GM19452 (cell line): ENCODE data around the gene C9orf72.

Experiments used
- ATAC-seq: cut with Tn5 transposase; IDR thresholded peaks from one replicate; pipeline ENCODE4 v1.9.1; 2021; ENCODE audit not compliant: unreplicated experiment

Gene C9orf72

DNA sequence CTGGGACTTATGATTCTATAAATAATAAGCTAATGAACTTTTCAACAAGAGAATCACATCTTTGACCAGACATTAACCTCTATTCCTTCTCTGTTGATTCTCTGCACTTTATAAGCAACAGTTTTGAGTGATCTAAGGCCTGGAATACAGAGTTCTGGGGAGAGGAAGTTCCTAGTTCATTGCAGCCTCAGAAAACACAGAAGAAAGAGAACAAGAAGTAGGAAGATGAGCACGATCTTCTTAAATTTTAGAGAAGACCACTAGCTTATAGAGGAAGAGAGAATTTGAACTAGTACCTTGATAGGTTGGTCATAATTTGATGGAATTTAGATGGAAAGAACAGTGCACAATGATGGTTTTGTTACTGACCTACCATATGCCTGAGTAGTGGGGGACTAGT is 8.5 kb upstream of the C9orf72 start:
- ATAC-seq, result no peak

DNA sequence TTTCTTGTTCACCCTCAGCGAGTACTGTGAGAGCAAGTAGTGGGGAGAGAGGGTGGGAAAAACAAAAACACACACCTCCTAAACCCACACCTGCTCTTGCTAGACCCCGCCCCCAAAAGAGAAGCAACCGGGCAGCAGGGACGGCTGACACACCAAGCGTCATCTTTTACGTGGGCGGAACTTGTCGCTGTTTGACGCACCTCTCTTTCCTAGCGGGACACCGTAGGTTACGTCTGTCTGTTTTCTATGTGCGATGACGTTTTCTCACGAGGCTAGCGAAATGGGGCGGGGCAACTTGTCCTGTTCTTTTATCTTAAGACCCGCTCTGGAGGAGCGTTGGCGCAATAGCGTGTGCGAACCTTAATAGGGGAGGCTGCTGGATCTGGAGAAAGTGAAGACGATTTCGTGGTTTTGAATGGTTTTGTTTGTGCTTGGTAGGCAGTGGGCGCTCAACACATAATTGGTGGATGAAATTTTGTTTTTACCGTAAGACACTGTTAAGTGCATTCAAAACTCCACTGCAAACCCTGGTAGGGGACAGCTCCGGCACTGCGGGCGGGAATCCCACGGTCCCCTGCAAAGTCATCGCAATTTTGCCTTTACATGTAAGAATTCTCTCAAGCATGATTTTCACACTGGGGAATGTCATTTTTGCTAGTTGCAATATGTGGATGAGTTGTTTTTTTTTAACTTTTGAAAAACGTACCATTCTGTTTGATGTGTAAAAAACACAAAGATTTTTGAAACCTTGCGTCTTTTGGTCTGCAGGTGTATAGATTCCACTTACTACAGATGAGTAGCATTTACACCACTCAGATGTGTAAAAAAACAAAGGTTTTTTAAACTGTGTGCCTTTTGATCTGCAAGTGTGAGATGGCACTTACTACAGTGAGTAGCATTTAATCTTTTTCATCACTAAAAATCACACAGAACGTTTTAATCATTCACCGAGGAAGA is 631 bp upstream of the C9orf72 start:
- peak; percentile 86 for ATAC-seq

DNA sequence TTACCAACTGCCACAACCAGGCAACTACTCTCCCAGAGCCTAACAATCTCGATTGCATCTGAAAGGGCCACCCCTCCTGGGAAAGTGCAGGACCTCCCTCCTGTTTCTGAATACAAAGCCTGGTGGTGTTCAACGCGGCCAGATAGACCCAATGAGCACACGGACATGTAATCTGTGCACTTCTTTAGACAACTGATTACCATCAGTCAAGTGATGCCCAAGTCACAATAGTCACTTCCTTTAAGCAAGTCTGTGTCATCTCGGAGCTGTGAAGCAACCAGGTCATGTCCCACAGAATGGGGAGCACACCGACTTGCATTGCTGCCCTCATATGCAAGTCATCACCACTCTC is 739 bp downstream of the C9orf72 start:
- peak; percentile 32 for ATAC-seq

DNA sequence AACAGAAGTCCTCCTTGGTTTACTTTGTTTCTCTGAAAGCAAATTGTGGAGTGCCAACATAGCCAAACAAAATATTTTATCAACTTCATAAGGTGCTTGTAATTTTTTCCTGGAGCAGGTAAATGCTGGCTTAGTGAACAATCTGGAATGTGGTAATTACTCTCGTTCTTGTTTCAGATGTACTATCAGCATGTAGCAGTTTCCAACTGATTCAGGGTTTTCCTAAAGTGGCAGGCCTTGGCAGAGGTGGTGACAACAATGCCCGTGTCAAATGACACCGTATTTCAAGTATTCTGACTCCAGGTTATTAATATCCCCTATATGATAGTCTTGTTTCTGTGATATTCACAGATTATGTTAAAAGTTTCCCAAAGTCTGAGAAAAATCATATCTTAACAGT is 1.2 kb downstream of the C9orf72 start:
- no peak for ATAC-seq

DNA sequence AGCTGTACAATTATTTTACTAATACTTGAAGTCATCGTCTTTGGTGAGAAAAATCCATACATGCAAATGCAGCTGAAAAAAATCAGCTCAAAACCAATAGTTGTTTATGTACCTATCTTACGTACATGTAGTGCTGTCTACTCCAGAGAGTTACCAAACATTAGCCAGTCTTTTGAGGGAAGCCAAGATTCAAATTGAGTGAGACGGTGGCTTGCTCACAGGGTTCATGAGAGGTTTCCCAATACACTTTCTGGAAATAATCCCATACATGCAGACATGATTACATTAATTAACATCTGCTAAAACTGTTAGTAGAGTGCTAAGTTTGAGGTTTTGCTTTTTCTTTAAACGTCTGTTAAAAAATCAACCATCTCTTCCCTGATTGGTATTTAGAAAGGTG is 2.3 kb downstream of the C9orf72 start:
- no peak for ATAC-seq

- no peak for ATAC-seq
Observed at GRCh38 chr9:27569406-27569805, 3.9 kb downstream of the C9orf72 start.

DNA sequence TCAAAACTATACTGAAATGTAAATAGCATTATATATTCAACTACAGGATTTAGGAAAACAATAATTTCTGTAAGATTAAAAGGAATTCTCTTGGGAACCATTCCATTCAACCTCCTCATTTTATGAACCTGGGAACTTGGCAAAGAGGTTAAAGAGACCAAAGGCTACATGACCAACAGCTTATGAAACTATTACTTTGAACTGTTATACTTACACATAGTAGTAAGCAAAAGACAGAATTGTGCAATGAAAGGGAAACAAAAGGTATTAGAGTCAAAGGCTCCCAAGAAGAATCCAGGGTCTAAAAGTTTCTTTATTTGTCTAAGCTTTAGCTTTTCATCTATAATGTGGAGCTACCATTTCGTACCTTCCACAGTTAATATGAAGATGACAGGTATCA is 7.2 kb downstream of the C9orf72 start:
- no peak for ATAC-seq

DNA sequence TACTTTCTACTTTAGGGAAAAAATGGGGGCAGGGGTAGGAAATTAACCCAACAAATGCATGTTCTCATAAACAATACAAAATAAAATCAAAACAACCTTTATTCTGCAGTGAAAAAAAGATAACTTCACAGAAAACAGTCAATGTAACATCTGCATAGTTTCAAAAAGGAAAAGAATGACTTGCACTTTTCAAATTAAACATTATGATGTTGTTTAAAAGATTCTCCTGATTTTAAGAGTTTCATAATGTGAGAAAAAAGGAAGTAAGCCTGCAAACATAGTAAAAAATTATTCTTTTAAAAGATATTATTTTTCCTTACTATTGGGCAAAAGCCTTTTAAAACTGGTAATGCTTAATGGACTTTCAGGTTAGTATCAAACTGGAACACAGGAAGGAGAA is 7.6 kb downstream of the C9orf72 start:
- ATAC-seq, result no peak

- no peak for ATAC-seq
Observed at GRCh38 chr9:27564670-27565069, 8.6 kb downstream of the C9orf72 start.

DNA sequence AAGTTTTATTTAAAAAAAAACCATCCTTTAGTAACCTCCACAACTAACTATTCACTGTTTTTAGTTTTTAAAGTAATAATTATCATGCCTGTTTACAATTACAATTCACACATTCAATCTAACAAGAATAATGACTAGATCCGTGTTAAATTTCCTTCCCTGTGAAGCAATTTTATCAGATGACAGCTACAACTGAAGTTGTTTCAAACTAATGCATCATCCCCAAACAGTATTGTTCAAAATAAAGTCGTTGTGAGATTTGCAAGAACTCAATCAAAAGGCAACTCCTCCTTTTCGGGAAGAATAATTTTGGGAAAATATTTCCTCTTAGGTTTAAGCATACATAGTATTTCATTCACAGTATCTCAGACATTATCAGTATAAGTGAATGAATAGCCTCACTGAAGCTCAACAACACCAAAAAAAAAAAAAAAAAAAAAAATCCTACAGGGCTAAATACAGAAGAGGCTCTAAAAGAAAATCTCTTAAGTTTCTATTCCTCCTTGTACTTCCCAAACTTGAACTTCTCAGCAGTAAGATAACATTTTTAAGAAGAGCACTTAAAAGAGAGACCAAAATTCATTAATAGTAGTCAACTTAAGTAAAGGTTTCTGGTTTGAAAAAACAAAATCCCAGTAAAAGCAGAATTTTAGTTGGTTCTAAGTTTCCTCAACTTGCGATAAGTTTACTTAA is 9.4 kb downstream of the C9orf72 start:
- ATAC-seq, result no peak

- ATAC-seq, result no peak
Observed at GRCh38 chr9:27561685-27562084, 11.6 kb downstream of the C9orf72 start.

GRCh38 chr9:27560457-27560856 is 12.8 kb downstream of the C9orf72 start:
- ATAC-seq, result no peak

- no peak for ATAC-seq
Observed at GRCh38 chr9:27558307-27558706, 15.0 kb downstream of the C9orf72 start.

DNA sequence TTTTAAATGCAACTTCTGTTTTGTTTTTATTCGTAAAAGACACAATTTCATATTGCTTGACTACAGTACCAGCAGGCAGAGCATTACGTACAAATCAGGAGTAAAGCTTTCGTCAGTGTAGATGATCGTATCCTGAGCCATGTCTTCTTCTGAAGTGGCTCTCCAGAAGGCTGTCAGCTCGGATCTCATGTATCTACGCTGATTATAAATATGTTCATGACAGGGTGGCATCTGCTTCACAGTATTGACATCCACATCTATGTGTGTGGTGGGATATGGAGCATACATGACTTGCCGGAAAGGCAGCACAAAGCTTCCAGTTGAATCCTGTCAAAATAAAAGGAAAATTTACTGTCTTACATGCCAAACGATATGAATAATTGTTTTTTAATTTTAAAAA is 16.8 kb downstream of the C9orf72 start:
- no peak for ATAC-seq

DNA sequence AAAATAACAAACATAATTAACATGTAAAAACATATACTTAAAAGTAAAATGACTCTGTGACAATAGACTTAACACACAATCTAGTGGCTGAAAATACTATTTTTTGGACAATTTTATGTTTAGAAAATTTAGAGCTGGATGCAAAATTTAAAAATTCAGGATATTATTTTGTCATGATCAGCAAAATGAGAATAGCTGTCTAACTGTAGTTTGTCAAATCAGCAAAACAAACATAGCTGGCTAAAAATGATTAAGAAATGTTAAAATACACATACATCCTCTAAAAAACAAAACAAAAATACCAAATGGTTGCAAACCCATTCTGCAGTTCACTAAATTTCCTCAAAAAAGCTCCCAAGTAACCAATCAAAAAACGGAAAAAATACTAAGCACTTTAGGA is 18.6 kb downstream of the C9orf72 start:
- ATAC-seq, result no peak

DNA sequence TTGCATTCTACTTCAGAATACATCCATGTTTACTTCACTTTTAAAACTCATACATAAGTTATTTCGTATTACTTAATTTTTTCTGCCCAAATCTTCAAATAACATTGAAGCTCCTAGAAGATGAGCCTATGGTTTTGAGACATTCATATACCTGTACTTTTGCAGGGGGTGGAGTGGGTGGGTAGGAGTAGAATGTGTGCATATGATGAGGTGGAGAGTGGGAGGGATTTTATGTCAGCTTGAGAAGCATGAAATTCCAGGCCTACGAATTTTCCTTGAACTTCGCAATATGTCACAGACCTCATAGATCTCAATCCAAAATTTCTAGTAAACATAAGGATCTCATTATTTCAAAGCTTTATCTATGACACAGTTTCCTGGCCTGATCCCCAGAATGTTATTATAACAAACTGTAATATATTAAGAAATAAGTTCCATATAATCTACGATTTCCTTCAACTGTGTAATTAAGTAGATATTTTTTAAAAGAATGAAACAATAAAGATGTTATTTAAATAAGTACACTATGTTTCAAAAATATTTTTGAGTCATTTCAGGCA is 24.0 kb downstream of the C9orf72 start:
- no peak for ATAC-seq

DNA sequence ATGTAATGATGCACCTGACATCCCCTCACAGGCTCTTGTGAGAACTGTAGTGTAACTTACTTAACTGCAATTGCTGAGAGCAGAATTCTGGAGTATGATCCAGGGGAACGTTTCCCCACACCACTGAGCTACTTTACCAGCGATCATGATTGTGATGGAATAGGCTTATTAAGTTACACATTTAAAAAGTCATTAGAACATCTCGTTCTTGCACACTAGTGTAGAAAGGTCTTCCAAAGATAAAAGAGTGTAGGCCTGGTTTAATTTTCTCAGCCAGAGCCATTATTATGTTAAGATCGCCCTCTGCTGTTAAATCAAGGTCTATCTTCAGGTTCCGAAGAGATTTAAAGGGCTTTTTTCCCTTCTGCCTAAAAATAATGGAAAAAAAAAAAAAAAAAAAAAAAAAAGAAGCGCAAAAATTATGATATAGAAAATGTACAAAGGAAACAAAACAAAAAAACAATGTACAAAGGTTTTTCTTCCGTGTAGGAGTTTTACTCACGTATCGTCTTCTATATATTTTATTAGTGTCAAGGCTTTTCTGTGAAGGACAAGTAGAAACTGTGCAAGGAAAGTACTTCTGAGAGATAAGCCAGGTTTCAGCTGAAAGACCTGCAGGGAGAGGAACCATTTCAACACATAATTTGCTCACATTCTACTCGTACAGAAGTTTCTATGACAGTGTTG is 25.1 kb downstream of the C9orf72 start:
- ATAC-seq, result no peak

GRCh38 chr9:27545471-27545870 is 27.8 kb downstream of the C9orf72 start:
- ATAC-seq, result no peak

- ATAC-seq, result no peak
Observed at GRCh38 chr9:27542508-27542907, 30.8 kb downstream of the C9orf72 start.

GRCh38 chr9:27541740-27542139 is 31.5 kb downstream of the C9orf72 start:
- no peak for ATAC-seq

GRCh38 chr9:27540502-27540901 is 32.8 kb downstream of the C9orf72 start:
- no peak for ATAC-seq
